IPS DF 6.9 (cell line): ENCODE results near the gene TMEM52.

Experiments
- DNase-seq: peaks from one replicate; pipeline ENCODE4 v3.0.0-alpha.2; 2013; ENCODE audit warnings: low read depth, low spot score
- H3K27ac ChIP-seq: one replicate; pipeline ENCODE4 v1.5.1; 2013; ENCODE audit warnings: low read length, control low read depth
- H3K27me3 ChIP-seq: 2 replicates; pipeline ENCODE4 v1.6.1; 2013; ENCODE audit warnings: mild to moderate bottlenecking, low read length; ENCODE audit not compliant: control insufficient read depth, insufficient read depth
- H3K36me3 ChIP-seq: 2 replicates; pipeline ENCODE4 v1.6.1; 2013; ENCODE audit warnings: low read length; ENCODE audit not compliant: control insufficient read depth, insufficient read depth
- H3K4me1 ChIP-seq: 2 replicates; pipeline ENCODE4 v1.6.1; 2013; ENCODE audit warnings: low read length; ENCODE audit not compliant: control insufficient read depth, insufficient read depth
- H3K4me3 ChIP-seq: 2 replicates; pipeline ENCODE4 v1.5.1; 2013; ENCODE audit warnings: mild to moderate bottlenecking, low read length
- H3K9me3 ChIP-seq: 2 replicates; pipeline ENCODE4 v1.6.1; 2013; ENCODE audit warnings: low read length, inconsistent platforms; ENCODE audit not compliant: control insufficient read depth, insufficient read depth
- WGBS: extraction: QIAGEN DNeasy Blood & Tissue Kit; methylation state at CpG from one replicate; pipeline ENCODE4 v1.1.7; 2013; ENCODE audit warnings: mixed read lengths, missing lambda C conversion rate; ENCODE audit not compliant: insufficient read length, insufficient coverage; 5-methylcytosine and 5-hydroxymethylcytosine counted together

The TMEM52 gene

DNA sequence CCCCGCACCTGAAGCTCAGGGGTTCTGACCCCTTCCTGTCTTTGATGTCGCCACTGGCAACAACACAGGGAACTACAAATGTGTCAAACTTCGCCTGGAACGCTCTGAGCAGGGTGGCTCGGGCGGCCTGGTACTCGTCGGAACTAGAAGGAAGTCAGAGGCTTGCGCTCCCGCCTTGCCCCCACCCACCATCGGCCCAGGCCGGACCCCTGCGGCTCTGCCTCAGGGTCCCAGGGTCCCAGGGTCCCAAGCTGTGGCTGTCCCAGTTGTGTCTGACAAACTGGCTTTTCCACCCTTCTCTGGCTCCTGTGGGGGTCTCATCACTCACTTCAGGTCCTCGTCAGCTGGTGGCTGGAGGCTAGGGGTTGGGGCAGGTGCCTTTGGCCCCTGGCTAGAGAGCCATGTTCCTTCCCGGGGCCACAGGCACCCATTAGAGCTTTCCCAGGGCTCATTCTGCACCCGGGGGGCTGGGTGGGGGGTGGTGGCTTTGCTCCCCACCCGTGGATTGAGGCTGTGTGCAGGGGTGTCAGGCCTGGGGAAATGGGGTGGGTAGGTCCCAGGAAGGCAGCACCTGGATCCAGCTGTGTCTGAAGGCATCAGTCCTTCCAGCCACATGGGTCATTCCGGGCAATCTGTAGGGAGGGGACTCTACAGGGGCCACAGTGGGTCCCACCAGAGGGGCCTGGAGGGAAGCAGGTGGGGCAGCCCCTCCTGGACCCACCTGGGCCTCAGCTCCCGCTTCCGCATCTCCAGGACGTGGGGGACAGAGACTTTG lies 8.0 kb upstream of the TMEM52 start:
- H3K36me3 ChIP-seq, result no peaks in the 10 kb centered on the region
- H3K4me3 ChIP-seq, result no peak overlapping the region
- peaks cover 2% of the 10 kb centered on the region; the same call in 1 of the 2 replicates for H3K4me1 ChIP-seq
- WGBS, result no CpG with 5 or more reads among the region's 21 CpGs
- no peaks in the 10 kb centered on the region for H3K9me3 ChIP-seq
- no peak overlapping the region for H3K27ac ChIP-seq
- DNase-seq, result no peak
- H3K27me3 ChIP-seq, result no peaks in the 10 kb centered on the region

DNA sequence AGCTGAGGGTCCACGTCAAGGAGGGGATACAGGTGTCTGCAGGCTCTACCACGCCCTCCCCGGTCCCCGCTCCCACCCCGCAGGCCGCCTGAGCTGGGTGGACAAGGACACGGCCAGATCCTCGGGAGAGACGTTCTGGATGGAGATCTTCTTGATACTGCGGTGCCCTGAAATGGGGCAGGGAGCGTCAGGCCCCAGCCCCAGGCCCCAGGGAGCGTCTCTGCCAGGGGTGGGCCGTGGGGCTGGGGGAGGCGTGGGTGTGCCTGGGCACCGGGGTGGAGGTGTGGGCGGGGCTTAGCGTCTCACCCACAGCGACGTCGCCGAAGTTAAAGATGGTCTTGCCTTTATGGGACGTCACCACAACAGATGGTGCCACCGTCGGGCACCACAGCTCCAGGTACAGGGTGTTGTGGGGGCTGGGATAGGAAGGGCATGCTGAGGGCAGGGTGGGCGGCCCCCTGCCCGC lies 7.3 kb upstream of the TMEM52 start:
- no peaks in the 10 kb centered on the region for H3K36me3 ChIP-seq
- H3K4me3 ChIP-seq, result no peak overlapping the region
- WGBS, result no CpG with 5 or more reads among the region's 26 CpGs
- no peak overlapping the region for H3K27ac ChIP-seq
- DNase-seq, result no peak
- H3K9me3 ChIP-seq, result no peaks in the 10 kb centered on the region
- no peaks in the 10 kb centered on the region for H3K27me3 ChIP-seq
- H3K4me1 ChIP-seq, result peaks cover 2% of the 10 kb centered on the region; the same call in 1 of the 2 replicates

DNA sequence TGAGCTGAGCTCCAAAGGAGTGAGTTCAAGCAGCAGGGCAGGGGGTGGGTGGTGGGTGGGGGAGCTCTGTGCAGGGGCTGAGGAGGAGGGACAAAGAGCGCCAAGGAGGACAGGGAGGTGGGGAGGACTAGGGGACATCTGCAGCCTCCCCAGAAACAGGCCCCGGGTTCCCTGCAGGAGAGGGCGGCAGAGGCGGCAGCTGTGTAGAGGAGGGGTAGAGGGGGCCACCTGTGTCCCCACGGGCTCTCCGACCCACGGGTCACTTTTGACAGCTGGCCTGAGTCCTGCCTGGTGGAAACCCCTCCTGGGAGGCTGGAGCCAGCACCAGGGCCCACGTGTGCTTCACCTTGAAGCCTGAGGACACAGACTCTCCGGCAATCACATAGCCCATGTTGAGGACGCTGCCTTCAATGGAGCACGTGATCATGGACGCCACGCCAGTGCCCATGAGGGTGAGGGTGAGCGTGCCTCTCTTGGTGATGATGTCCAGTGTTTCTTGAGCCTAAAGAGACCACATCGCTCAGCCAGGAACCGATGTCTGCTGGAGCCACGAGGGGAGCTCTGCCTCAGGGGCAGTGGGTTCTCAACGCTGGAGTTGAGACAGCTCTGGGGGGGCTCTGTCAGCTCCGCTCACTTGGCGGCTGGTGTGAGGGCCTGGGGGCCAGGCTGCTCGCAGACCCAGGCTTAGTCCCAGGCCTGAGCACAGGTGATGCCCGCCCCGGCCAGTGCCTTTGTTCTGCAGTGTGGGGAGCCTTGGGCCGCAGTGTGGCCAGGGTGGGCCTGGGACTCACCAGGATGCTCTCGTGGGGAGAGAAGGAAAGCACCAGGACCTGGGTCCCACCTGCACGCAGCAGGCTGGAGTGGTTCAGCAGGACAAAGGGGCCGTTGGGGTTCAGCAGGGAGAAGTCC lies 6.6 kb upstream of the TMEM52 start:
- Histone ChIP-seq H3K9me3 (no peaks in the 10 kb centered on the region), H3K36me3 (no peaks in the 10 kb centered on the region), H3K27ac (no peak overlapping the region), H3K4me1 (peaks cover 2% of the 10 kb centered on the region; the same call in 1 of the 2 replicates), H3K27me3 (no peaks in the 10 kb centered on the region), H3K4me3 (no peak overlapping the region)
- no peak for DNase-seq
- WGBS, result no CpG with 5 or more reads among the region's 27 CpGs

DNA sequence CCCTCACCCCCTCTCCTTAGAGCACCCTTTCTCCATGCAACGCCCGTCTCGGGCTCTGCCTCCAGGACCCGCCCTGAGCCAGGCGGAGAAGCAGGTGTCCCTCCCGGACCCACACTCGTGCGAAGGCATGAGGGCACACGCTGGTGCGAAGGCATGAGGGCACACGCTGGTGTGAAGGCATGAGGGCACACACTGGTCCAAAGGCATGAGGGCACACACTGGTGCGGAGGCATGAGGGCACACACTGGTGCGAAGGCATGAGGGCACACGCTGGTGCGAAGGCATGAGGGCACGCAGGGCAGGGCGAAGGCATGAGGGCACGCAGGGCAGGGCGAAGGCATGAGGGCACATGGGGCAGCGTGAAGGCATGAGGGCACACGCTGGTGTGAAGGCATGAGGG lies 5.8 kb upstream of the TMEM52 start:
- H3K4me3 ChIP-seq, result no peak overlapping the region
- no peak overlapping the region for H3K27ac ChIP-seq
- H3K9me3 ChIP-seq, result no peaks in the 10 kb centered on the region
- WGBS, result no CpG with 5 or more reads among the region's 21 CpGs
- H3K4me1 ChIP-seq, result no peaks in the 10 kb centered on the region; the same call in 1 of the 2 replicates
- DNase-seq, result no peak
- no peaks in the 10 kb centered on the region for H3K36me3 ChIP-seq
- H3K27me3 ChIP-seq, result no peaks in the 10 kb centered on the region

DNA sequence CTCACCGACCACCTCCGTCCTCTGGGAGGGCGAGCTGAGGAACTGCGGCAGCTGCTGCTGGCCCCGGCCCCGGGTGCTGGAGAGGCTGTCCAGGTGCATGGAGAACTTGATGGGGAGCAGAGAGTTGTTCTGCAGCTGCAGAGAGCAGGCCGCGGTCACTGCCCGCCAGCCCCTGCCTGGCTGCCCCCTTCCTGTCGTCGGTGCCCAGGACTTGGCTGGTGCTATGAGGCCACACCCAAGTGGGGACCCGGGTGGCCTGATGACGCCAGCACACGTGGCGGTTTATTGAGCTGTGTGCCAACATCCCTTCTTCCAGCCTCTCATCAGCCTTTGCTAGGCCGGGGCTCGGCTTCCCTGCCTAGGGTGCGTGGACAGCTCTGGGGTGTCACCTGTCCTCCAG lies 5.3 kb upstream of the TMEM52 start:
- Histone ChIP-seq H3K27me3 (no peaks in the 10 kb centered on the region), H3K27ac (no peak overlapping the region), H3K4me1 (peaks cover 1% of the 10 kb centered on the region; the same call in 1 of the 2 replicates), H3K36me3 (no peaks in the 10 kb centered on the region), H3K4me3 (no peak overlapping the region), H3K9me3 (no peaks in the 10 kb centered on the region)
- DNase-seq, result no peak
- WGBS, result no CpG with 5 or more reads among the region's 18 CpGs

DNA sequence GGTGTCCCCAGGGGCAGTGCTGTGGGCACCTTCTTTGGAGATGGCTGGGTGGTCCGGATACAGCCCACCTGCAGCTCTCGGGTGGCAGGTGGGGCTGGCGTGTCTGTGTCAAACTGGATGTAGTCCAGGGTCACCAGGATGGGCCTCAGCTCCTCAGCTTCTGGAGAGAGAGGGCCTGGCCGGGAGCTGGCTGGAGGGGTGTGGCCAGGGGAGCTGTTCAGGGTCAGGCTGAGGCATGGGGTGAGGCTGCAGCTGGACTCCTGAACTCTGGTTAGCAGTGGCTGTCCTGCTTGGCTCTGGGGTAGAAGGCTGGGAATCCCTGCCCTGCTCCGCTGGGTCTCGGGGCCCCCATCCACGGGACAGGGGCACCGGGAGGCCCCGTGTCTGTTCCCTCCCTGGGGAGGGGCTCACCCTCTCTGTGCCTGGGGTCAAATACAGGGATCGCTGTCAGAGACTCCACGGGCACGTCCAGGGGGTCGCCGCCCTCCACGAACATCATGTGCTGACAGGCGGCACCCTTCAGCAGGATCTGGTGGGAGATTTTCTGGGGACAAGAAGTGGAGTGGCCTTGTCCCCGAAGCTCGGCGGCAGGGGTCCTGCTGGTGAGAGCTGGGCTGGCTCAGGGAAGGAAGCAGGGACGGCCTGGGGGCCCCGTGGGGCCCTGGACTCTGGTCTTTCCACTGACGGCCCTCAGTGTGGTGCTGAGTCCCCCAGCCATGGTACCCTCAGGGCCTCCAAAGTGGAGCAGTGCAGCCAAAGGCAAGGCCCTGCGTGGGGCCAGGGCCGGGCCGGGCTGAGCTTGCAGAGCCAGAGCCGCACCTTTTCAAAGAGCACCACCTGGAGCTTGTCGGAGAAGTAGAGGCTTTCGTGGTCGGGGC lies 4.1 kb upstream of the TMEM52 start:
- Histone ChIP-seq H3K9me3 (no peaks in the 10 kb centered on the region), H3K4me1 (peaks cover 2% of the 10 kb centered on the region; the same call in 1 of the 2 replicates), H3K27ac (no peak overlapping the region), H3K36me3 (no peaks in the 10 kb centered on the region), H3K27me3 (no peaks in the 10 kb centered on the region), H3K4me3 (no peak overlapping the region)
- no peak for DNase-seq
- WGBS, result no CpG with 5 or more reads among the region's 29 CpGs

DNA sequence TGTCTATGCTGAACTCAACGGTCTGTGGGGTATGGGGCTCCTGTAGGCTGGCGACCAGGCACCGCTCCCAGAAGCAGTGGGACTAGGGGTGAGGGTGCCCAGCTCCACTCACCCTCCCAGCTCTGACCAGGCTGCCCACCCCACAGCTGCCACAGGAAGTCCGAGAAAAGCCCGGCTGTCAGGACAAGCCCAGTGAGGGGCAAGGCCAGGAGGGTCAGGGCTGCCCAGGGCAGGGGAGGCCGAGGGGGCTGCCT lies 3.5 kb upstream of the TMEM52 start:
- Histone ChIP-seq H3K27me3 (no peaks in the 10 kb centered on the region), H3K36me3 (no peaks in the 10 kb centered on the region; the same call in 1 of the 2 replicates), H3K27ac (no peak overlapping the region), H3K4me1 (peaks cover 5% of the 10 kb centered on the region; the same call in 1 of the 2 replicates), H3K9me3 (no peaks in the 10 kb centered on the region), H3K4me3 (no peak overlapping the region)
- no peak for DNase-seq
- no CpG with 5 or more reads among the region's 6 CpGs for WGBS

DNA sequence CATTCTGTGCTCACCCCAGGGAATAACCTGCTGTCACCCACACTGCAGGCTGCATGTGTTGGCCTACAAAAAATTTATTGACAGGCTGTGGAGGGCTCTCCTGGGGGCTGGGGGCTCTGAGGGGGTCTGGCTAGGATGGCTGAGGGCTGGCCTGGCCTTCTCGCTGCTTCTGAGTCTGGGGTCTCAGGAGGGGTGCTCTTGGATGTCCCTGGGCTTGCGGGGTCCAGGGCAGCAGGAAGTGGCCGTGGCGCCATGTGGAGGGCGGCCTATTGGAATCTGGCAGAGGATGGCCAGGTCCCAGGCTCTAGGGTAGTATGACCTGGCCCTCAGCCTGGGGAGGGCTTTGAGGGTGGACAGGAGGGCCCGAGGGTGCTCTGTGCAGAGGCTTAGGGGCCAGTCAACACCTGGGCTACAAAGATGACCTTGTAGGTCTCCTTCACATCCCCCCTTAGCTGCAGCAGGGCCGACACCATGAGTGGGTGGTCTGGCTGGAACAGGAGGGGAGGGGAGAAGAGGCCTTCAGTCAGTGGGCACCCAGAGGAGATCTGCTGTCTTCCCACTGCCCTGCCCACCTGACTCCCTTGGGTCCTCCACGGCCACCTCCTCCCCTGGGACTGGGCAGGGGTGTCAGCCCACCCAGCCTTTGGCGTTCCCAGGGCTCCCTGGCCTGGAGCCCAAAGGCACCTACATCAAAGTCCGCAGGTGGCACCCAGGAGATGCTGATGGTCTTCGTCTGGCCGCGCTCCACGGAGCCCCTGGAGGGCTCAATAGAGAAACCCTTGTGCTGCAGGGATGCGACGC lies 3.0 kb upstream of the TMEM52 start:
- Histone ChIP-seq H3K4me3 (no peak overlapping the region), H3K4me1 (peaks cover 5% of the 10 kb centered on the region; the same call in 1 of the 2 replicates), H3K9me3 (no peaks in the 10 kb centered on the region), H3K27ac (no peak overlapping the region), H3K36me3 (no peaks in the 10 kb centered on the region; the same call in 1 of the 2 replicates), H3K27me3 (no peaks in the 10 kb centered on the region)
- no CpG with 5 or more reads among the region's 16 CpGs for WGBS
- DNase-seq, result no peak

DNA sequence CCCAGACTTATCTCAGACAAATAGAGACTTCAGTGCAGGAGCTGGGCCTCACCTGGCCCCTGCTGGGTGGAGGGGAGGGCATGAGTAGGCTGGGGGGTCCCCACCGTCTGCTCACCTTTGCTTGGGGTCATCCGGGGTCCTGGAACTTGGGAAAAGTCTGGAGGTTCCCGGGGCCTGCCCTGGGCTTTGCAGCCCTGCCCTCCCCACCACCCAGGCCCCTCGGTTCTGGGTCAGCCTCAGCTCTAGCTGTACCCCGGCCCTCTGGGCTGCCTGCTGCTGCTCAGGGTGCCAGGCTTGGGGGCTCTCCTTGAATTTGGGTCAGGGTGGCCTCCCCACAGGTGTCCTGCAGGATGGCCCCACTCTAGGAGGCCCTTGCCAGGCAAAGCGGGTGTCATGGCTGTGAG lies 2.4 kb upstream of the TMEM52 start:
- no peaks in the 10 kb centered on the region for H3K27me3 ChIP-seq
- no peak for DNase-seq
- H3K36me3 ChIP-seq, result no peaks in the 10 kb centered on the region; the same call in 1 of the 2 replicates
- H3K4me1 ChIP-seq, result peaks cover 5% of the 10 kb centered on the region; the same call in 1 of the 2 replicates
- no peak overlapping the region for H3K4me3 ChIP-seq
- no peak overlapping the region for H3K27ac ChIP-seq
- no peaks in the 10 kb centered on the region for H3K9me3 ChIP-seq
- WGBS, result no CpG with 5 or more reads among the region's 6 CpGs
